ENCODE data around the gene PRPF6. TPM values are rescaled to one million over a fixed set of nuclear protein-coding genes. Genes with fewer than 3 reads are reported as not detected.

Gene PRPF6
- total RNA-seq, 1 experiment from 2014 or later, result 103 TPM

DNA sequence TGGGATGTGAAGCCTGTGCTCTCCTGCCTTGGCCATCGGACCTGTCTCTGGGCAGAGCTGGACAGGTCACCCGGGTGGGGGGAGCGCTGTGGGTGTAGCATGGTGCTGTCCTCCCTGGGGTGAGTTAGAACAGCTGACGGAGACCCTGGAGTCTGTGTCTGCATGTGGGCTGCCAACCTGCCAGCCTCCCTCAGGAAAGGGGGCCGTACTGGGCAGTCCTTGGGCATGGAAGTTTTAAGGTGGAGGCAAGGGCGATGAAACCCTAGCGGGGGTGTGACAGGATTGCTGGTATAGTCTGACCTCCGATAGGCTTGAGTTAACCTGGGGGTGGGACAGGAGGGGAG lies 66.1 kb downstream of the PRPF6 start:
- Histone ChIP-seq H3K9me3 (ENCODE audit: insufficient read depth, low read depth) (no peaks in the 10 kb centered on the region), H3K79me2 (ENCODE audit: low read depth) (no peaks in the 10 kb centered on the region), H3K4me2 (no peak overlapping the region), H3F3A (ENCODE audit: insufficient read depth, low read depth) (peaks cover 18% of the 10 kb centered on the region), H3K27ac (no peak overlapping the region), H2AFZ (no peak overlapping the region), H4K20me1 (ENCODE audit: insufficient read depth) (no peaks in the 10 kb centered on the region), H3K27me3 (ENCODE audit: insufficient read depth, low read depth) (peaks cover 26% of the 10 kb centered on the region), H3K4me1 (replicated peaks; ENCODE audit: insufficient read depth) (peaks cover 17% of the 10 kb centered on the region), H3K4me3 (no peak overlapping the region), H3K36me3 (ENCODE audit: low read depth) (no peaks in the 10 kb centered on the region), H3K9me2 (ENCODE audit: insufficient read depth) (no peaks in the 10 kb centered on the region)
- no peak for DNase-seq
- ChIA-PET POLR2A (ENCODE audit: unreplicated experiment) (no interaction called here), CTCF (no interaction called here)
- BruUV-seq (replicated peaks), result no TSS peak
- intact Hi-C loops (cut with micrococcal nuclease; ENCODE audit: unreplicated experiment), result no loop called here
- TF ChIP-seq, protein P1, sequence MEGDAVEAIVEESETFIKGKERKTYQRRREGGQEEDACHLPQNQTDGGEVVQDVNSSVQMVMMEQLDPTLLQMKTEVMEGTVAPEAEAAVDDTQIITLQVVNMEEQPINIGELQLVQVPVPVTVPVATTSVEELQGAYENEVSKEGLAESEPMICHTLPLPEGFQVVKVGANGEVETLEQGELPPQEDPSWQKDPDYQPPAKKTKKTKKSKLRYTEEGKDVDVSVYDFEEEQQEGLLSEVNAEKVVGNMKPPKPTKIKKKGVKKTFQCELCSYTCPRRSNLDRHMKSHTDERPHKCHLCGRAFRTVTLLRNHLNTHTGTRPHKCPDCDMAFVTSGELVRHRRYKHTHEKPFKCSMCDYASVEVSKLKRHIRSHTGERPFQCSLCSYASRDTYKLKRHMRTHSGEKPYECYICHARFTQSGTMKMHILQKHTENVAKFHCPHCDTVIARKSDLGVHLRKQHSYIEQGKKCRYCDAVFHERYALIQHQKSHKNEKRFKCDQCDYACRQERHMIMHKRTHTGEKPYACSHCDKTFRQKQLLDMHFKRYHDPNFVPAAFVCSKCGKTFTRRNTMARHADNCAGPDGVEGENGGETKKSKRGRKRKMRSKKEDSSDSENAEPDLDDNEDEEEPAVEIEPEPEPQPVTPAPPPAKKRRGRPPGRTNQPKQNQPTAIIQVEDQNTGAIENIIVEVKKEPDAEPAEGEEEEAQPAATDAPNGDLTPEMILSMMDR (conservative IDR thresholded peaks at IDR 0.05), result no peak
- no peak for TF ChIP-seq EZH2 (IDR thresholded peaks at IDR 0.05; ENCODE audit: low read depth)

DNA sequence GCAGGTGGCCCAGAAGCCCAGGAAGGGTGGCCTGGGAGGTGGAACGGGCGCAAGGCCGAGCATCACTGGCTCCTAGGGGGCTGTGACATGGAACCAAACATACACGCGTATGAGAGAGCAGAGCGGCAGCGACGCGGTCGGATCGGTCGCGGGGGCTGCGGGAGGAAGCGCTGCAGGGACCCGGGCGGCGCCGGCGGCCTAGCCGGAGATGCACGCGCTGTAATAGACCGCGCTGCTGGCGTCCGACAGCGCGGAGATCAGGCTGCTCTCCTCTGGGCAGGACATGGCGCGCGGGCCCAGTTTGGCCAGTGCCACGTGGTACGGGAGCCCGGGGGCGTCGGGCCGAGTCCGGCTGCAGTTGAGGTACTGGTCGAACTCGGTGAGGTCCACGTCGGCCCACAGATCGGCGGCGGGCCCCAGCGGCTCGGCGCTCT lies 67.1 kb downstream of the PRPF6 start:
- H3K4me3 ChIP-seq, result no peak overlapping the region
- H3K4me1 ChIP-seq (replicated peaks; ENCODE audit: insufficient read depth), result peaks cover 17% of the 10 kb centered on the region
- POLR2A ChIA-PET (ENCODE audit: unreplicated experiment), result no interaction called here
- H3K9me3 ChIP-seq (ENCODE audit: insufficient read depth, low read depth), result no peaks in the 10 kb centered on the region
- H3K9me2 ChIP-seq (ENCODE audit: insufficient read depth), result no peaks in the 10 kb centered on the region
- no peak for DNase-seq
- no TSS peak for BruUV-seq (replicated peaks)
- H4K20me1 ChIP-seq (ENCODE audit: insufficient read depth), result no peaks in the 10 kb centered on the region
- H3K36me3 ChIP-seq (ENCODE audit: low read depth), result no peaks in the 10 kb centered on the region
- H3K4me2 ChIP-seq, result no peak overlapping the region
- no peak overlapping the region for H2AFZ ChIP-seq
- intact Hi-C loops (cut with micrococcal nuclease; ENCODE audit: unreplicated experiment), result no loop called here
- H3K27ac ChIP-seq, result no peak overlapping the region
- CTCF ChIA-PET, result no interaction called here
- peaks cover 18% of the 10 kb centered on the region for H3F3A ChIP-seq (ENCODE audit: insufficient read depth, low read depth)
- no peak for TF ChIP-seq EZH2 (IDR thresholded peaks at IDR 0.05; ENCODE audit: low read depth)
- TF ChIP-seq, protein P1 (conservative IDR thresholded peaks at IDR 0.05), result no peak
- H3K27me3 ChIP-seq (ENCODE audit: insufficient read depth, low read depth), result peaks cover 29% of the 10 kb centered on the region
- no peaks in the 10 kb centered on the region for H3K79me2 ChIP-seq (ENCODE audit: low read depth)

DNA sequence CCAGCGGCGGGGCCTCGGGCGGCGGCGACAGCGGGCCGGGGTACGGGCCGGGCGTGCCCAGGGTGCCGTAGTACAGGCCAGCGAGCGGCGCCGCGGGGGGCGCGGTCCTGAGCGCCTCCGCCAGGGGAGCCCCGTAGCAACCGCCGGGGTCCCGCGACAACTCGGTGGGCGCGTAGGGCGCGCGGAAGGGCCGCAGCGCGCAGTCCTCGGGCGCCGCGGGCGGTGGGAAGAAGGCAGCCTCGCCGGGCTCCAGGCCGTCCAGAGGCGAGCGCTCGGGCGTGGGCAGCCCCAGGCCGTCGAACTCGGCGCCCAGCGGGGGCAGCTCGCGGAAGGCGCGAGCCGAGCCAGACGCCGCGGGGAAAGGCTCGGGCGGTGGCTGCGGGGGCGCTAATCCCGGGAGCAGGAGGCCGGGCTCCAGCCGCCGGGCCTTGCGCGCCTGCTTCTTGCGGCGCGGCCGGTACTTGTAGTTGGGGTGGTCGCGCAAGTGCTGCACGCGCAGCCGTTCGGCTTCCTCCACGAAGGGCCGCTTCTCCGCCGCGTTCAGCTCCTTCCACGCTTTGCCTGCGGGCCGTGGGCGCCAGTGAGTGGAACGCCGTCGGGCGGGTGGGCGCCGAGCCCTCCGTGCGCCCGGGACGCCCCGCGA lies 67.6 kb downstream of the PRPF6 start:
- H3F3A ChIP-seq (ENCODE audit: insufficient read depth, low read depth), result peaks cover 15% of the 10 kb centered on the region
- H3K4me1 ChIP-seq (replicated peaks; ENCODE audit: insufficient read depth), result peaks cover 17% of the 10 kb centered on the region
- H3K79me2 ChIP-seq (ENCODE audit: low read depth), result no peaks in the 10 kb centered on the region
- no peak for TF ChIP-seq EZH2 (IDR thresholded peaks at IDR 0.05; ENCODE audit: low read depth)
- TF ChIP-seq, protein P1 (conservative IDR thresholded peaks at IDR 0.05), result no peak
- no peaks in the 10 kb centered on the region for H3K9me2 ChIP-seq (ENCODE audit: insufficient read depth)
- DNase-seq, result no peak
- intact Hi-C loops (cut with micrococcal nuclease; ENCODE audit: unreplicated experiment), result no loop called here
- no peak overlapping the region for H3K27ac ChIP-seq
- no peaks in the 10 kb centered on the region for H3K9me3 ChIP-seq (ENCODE audit: insufficient read depth, low read depth)
- no peaks in the 10 kb centered on the region for H4K20me1 ChIP-seq (ENCODE audit: insufficient read depth)
- peaks cover 29% of the 10 kb centered on the region for H3K27me3 ChIP-seq (ENCODE audit: insufficient read depth, low read depth)
- no peak overlapping the region for H2AFZ ChIP-seq
- ChIA-PET POLR2A (ENCODE audit: unreplicated experiment) (no interaction called here), CTCF (no interaction called here)
- no peaks in the 10 kb centered on the region for H3K36me3 ChIP-seq (ENCODE audit: low read depth)
- no TSS peak for BruUV-seq (replicated peaks)
- H3K4me3 ChIP-seq, result no peak overlapping the region
- H3K4me2 ChIP-seq, result no peak overlapping the region

All from PC-9 (cell line).